GM23338 (cell line): ENCODE measurements around the gene CEP131. TPM values are rescaled to one million over a fixed set of nuclear protein-coding genes. Genes with fewer than 3 reads are reported as not detected.

Source experiments
- ATAC-seq: fragments of 200-7000 bp; cut with Tn5 transposase; 3 replicates; pipeline ENCODE4 v1.9.1; 2020
- DNase-seq: peaks from one replicate; pipeline ENCODE4 v3.0.0-alpha.2; 2015; ENCODE audit warnings: low spot score
- H2AFZ ChIP-seq: fragments of 200-600 bp; sonication (generic); 2 replicates; pipeline ENCODE4 v1.8.0; 2016; ENCODE audit warnings: antibody characterized with exemption, mild to moderate bottlenecking, moderate library complexity
- H3F3A ChIP-seq: fragments of 200-600 bp; sonication (generic); replicated peaks from 2 replicates; pipeline ENCODE4 v1.8.0; 2017; ENCODE audit warnings: antibody characterized with exemption, mixed run types, low read depth
- H3K27ac ChIP-seq: fragments of 200-600 bp; sonication (generic); 2 replicates; pipeline ENCODE4 v1.6.1; 2016; ENCODE audit warnings: low read depth
- H3K27me3 ChIP-seq: fragments of 200-600 bp; sonication (generic); 2 replicates; pipeline ENCODE4 v1.8.0; 2016; ENCODE audit warnings: mild to moderate bottlenecking, mixed run types, moderate library complexity; ENCODE audit not compliant: insufficient read depth
- H3K36me3 ChIP-seq: fragments of 200-600 bp; sonication (generic); 2 replicates; pipeline ENCODE4 v1.8.0; 2016; ENCODE audit warnings: mild to moderate bottlenecking; ENCODE audit not compliant: insufficient read depth
- H3K4me1 ChIP-seq: fragments of 200-600 bp; sonication (generic); 2 replicates; pipeline ENCODE4 v1.8.0; 2016; ENCODE audit warnings: mild to moderate bottlenecking, moderate library complexity; ENCODE audit not compliant: insufficient read depth
- H3K4me2 ChIP-seq: fragments of 200-600 bp; sonication (generic); 2 replicates; pipeline ENCODE4 v1.7.1; 2017; ENCODE audit warnings: mixed run types
- H3K4me3 ChIP-seq: fragments of 200-600 bp; sonication (generic); 2 replicates; pipeline ENCODE4 v1.6.1; 2016; ENCODE audit warnings: mixed run types
- H3K79me2 ChIP-seq: fragments of 200-600 bp; sonication (generic); replicated peaks from 2 replicates; pipeline ENCODE4 v1.8.0; 2017; ENCODE audit warnings: mild to moderate bottlenecking; ENCODE audit not compliant: insufficient read depth
- H3K9me2 ChIP-seq: fragments of 200-600 bp; sonication (generic); 2 replicates; pipeline ENCODE4 v1.8.0; 2017; ENCODE audit not compliant: insufficient read depth
- H4K20me1 ChIP-seq: fragments of 200-600 bp; sonication (generic); replicated peaks from 2 replicates; pipeline ENCODE4 v1.8.0; 2017; ENCODE audit warnings: mild to moderate bottlenecking; ENCODE audit not compliant: insufficient read depth
- H3K27ac Mint-ChIP-seq: 2 replicates; pipeline ENCODE4 v1.8.0; 2020; ENCODE audit warnings: inconsistent platforms, mild to moderate bottlenecking, moderate library complexity, mixed read lengths
- H3K27me3 Mint-ChIP-seq: 3 replicates; pipeline ENCODE4 v1.8.0; 2022; ENCODE audit warnings: low read depth, mild to moderate bottlenecking, moderate library complexity, mixed read lengths, inconsistent platforms; ENCODE audit not compliant: insufficient read depth, poor library complexity
- H3K36me3 Mint-ChIP-seq: 3 replicates; pipeline ENCODE4 v1.8.0; 2021; ENCODE audit warnings: low read depth, mild to moderate bottlenecking, inconsistent platforms, moderate library complexity, mixed read lengths
- H3K4me1 Mint-ChIP-seq: 3 replicates; pipeline ENCODE4 v1.8.0; 2020; ENCODE audit warnings: mild to moderate bottlenecking, inconsistent platforms, mixed read lengths
- H3K4me3 Mint-ChIP-seq: 3 replicates; pipeline ENCODE4 v1.8.0; 2021; ENCODE audit warnings: moderate library complexity, mild to moderate bottlenecking, inconsistent platforms, mixed read lengths
- H3K9me3 Mint-ChIP-seq: 3 replicates; pipeline ENCODE4 v1.8.0; 2020; ENCODE audit warnings: moderate library complexity, mild to moderate bottlenecking, inconsistent platforms, mixed read lengths
- JUNB ChIP-seq: IDR thresholded peaks from one replicate; pipeline ENCODE4 v1.6.1; 2016; ENCODE audit warnings: antibody characterized with exemption; ENCODE audit not compliant: unreplicated experiment
- NANOG ChIP-seq: IDR thresholded peaks from 2 replicates; pipeline ENCODE4 v1.6.1; 2016; ENCODE audit warnings: antibody characterized with exemption, borderline replicate concordance
- POLR2AphosphoS5 ChIP-seq: IDR thresholded peaks from 2 replicates; pipeline ENCODE4 v1.6.1; 2016; ENCODE audit warnings: antibody characterized with exemption, low read depth
- polyA plus RNA-seq: library from polyadenylated mRNA; unstranded; fragments of >200 nt; fragmentation: Nextera tagmentation; extraction: Ambion mirVana; gene quantifications from 2 replicates; pipeline ENCODE4 v1.2.1, GENCODE V29; 2016
- total RNA-seq: library from RNA; depleted of rRNA; stranded (reverse); fragments of >200 nt; shearing (Covaris generic); gene quantifications from 2 replicates; pipeline ENCODE4 v1.2.3, GENCODE V29; 2014
- TF ChIP-seq, protein P1 (sequence below), 2 experiments: fragments of 200-600 bp in 1 of 2; sonication (generic) in 1 of 2; conservative IDR thresholded peaks; 2 replicates each; pipeline versions ENCODE4 v1.5.1 to v1.6.1; 2016 to 2017; ENCODE audit warnings: antibody characterized with exemption in 2 of 2, low read depth in 2 of 2, mild to moderate bottlenecking in 2 of 2, moderate library complexity in 1 of 2
- TF ChIP-seq, protein P2 (sequence below): fragments of 250-450 bp; sonication (Bioruptor Pico); IDR thresholded peaks from 2 replicates; pipeline ENCODE4 v1.5.0; 2020; ENCODE audit warnings: mild to moderate bottlenecking, moderate library complexity
- TF ChIP-seq, protein P3 (sequence below): IDR thresholded peaks from 2 replicates; pipeline ENCODE4 v1.6.1; 2016; ENCODE audit warnings: antibody characterized with exemption

The CEP131 gene
- total and polyA plus RNA-seq, 2 experiments from 2014 or later, result 26.8 to 35.5 TPM

DNA sequence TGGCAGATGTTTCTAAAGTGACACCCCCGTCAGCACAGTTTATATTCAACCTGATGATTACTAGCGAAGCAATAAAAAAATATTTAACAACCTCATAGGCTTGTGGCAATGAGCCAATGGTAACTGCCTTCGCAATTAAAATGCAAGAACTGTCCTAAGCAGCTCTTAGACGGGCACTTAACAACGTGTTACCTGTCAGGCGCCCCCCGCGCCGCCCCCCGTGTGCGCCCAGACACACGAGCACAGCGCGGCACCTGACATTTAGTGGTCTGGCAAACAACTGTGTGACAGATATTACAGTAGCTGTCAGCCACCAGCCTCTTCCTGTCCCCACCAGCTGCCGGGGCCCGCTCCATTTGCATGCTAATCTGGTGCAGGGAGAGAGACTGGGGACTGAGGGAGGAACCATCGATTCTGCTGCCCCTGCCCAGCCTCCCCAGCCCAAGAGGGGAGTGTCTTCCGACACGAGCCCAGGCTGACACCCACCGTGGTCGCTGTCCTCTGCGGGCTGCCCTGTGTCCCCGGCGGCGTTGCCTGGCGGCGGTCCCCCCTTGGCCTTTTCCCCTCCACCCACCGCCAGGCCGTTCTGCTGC is 29.0 kb upstream of the CEP131 start:
- no peak overlapping the region for H3K4me2 ChIP-seq
- no peak overlapping the region for H2AFZ ChIP-seq
- no peaks in the 10 kb centered on the region for H3K79me2 ChIP-seq
- ATAC-seq (no peak), DNase-seq (no peak)
- H3K4me1 Mint-ChIP-seq, result peaks cover 27% of the 10 kb centered on the region
- no peak overlapping the region for H3K4me3 ChIP-seq
- no peaks in the 10 kb centered on the region for H3K27me3 ChIP-seq
- peaks cover 19% of the 10 kb centered on the region for H3K27me3 Mint-ChIP-seq
- no peaks in the 10 kb centered on the region; the same call in 1 of the 2 replicates for H4K20me1 ChIP-seq
- no peak overlapping the region for H3K27ac Mint-ChIP-seq
- H3K36me3 ChIP-seq, result no peaks in the 10 kb centered on the region
- peaks cover 6% of the 10 kb centered on the region; the same call in 2 of the 3 replicates for H3K36me3 Mint-ChIP-seq
- no peak overlapping the region for H3K4me3 Mint-ChIP-seq
- H3K9me2 ChIP-seq, result peaks cover 5% of the 10 kb centered on the region
- H3F3A ChIP-seq, result peaks cover 2% of the 10 kb centered on the region; the same call in 1 of the 2 replicates
- peaks cover 3% of the 10 kb centered on the region; the same call in 1 of the 3 replicates for H3K9me3 Mint-ChIP-seq
- H3K27ac ChIP-seq, result no peak overlapping the region
- TF ChIP-seq, protein P1, sequence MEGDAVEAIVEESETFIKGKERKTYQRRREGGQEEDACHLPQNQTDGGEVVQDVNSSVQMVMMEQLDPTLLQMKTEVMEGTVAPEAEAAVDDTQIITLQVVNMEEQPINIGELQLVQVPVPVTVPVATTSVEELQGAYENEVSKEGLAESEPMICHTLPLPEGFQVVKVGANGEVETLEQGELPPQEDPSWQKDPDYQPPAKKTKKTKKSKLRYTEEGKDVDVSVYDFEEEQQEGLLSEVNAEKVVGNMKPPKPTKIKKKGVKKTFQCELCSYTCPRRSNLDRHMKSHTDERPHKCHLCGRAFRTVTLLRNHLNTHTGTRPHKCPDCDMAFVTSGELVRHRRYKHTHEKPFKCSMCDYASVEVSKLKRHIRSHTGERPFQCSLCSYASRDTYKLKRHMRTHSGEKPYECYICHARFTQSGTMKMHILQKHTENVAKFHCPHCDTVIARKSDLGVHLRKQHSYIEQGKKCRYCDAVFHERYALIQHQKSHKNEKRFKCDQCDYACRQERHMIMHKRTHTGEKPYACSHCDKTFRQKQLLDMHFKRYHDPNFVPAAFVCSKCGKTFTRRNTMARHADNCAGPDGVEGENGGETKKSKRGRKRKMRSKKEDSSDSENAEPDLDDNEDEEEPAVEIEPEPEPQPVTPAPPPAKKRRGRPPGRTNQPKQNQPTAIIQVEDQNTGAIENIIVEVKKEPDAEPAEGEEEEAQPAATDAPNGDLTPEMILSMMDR (conservative IDR thresholded peaks at IDR 0.05; ENCODE audit: low read depth in 2 of 2), result no peak
- no peak for TF ChIP-seq NANOG
- TF ChIP-seq, protein P2, sequence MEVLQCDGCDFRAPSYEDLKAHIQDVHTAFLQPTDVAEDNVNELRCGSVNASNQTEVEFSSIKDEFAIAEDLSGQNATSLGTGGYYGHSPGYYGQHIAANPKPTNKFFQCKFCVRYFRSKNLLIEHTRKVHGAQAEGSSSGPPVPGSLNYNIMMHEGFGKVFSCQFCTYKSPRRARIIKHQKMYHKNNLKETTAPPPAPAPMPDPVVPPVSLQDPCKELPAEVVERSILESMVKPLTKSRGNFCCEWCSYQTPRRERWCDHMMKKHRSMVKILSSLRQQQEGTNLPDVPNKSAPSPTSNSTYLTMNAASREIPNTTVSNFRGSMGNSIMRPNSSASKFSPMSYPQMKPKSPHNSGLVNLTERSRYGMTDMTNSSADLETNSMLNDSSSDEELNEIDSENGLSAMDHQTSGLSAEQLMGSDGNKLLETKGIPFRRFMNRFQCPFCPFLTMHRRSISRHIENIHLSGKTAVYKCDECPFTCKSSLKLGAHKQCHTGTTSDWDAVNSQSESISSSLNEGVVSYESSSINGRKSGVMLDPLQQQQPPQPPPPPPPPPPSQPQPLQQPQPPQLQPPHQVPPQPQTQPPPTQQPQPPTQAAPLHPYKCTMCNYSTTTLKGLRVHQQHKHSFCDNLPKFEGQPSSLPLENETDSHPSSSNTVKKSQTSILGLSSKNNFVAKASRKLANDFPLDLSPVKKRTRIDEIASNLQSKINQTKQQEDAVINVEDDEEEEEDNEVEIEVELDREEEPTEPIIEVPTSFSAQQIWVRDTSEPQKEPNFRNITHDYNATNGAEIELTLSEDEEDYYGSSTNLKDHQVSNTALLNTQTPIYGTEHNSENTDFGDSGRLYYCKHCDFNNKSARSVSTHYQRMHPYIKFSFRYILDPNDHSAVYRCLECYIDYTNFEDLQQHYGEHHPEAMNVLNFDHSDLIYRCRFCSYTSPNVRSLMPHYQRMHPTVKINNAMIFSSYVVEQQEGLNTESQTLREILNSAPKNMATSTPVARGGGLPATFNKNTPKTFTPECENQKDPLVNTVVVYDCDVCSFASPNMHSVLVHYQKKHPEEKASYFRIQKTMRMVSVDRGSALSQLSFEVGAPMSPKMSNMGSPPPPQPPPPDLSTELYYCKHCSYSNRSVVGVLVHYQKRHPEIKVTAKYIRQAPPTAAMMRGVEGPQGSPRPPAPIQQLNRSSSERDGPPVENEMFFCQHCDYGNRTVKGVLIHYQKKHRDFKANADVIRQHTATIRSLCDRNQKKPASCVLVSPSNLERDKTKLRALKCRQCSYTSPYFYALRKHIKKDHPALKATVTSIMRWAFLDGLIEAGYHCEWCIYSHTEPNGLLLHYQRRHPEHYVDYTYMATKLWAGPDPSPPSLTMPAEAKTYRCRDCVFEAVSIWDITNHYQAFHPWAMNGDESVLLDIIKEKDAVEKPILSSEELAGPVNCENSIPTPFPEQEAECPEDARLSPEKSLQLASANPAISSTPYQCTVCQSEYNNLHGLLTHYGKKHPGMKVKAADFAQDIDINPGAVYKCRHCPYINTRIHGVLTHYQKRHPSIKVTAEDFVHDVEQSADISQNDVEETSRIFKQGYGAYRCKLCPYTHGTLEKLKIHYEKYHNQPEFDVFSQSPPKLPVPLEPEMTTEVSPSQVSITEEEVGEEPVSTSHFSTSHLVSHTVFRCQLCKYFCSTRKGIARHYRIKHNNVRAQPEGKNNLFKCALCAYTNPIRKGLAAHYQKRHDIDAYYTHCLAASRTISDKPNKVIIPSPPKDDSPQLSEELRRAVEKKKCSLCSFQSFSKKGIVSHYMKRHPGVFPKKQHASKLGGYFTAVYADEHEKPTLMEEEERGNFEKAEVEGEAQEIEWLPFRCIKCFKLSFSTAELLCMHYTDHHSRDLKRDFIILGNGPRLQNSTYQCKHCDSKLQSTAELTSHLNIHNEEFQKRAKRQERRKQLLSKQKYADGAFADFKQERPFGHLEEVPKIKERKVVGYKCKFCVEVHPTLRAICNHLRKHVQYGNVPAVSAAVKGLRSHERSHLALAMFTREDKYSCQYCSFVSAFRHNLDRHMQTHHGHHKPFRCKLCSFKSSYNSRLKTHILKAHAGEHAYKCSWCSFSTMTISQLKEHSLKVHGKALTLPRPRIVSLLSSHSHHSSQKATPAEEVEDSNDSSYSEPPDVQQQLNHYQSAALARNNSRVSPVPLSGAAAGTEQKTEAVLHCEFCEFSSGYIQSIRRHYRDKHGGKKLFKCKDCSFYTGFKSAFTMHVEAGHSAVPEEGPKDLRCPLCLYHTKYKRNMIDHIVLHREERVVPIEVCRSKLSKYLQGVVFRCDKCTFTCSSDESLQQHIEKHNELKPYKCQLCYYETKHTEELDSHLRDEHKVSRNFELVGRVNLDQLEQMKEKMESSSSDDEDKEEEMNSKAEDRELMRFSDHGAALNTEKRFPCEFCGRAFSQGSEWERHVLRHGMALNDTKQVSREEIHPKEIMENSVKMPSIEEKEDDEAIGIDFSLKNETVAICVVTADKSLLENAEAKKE (CRISPR knock-in tag), result no peak
- TF ChIP-seq POLR2AphosphoS5, result no peak
- TF ChIP-seq JUNB, result no peak
- TF ChIP-seq, protein P3, sequence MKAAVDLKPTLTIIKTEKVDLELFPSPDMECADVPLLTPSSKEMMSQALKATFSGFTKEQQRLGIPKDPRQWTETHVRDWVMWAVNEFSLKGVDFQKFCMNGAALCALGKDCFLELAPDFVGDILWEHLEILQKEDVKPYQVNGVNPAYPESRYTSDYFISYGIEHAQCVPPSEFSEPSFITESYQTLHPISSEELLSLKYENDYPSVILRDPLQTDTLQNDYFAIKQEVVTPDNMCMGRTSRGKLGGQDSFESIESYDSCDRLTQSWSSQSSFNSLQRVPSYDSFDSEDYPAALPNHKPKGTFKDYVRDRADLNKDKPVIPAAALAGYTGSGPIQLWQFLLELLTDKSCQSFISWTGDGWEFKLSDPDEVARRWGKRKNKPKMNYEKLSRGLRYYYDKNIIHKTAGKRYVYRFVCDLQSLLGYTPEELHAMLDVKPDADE, result no peak
- H3K4me1 ChIP-seq, result peaks cover 3% of the 10 kb centered on the region; the same call in 1 of the 2 replicates
